HepG2 (cell line): ENCODE results near the gene AUP1. TPM values are rescaled to one million over a fixed set of nuclear protein-coding genes. Genes with fewer than 3 reads are reported as not detected.

Source experiments
- ARNT ChIP-seq: fragments of 450-650 bp; IDR thresholded peaks from 2 replicates; pipeline ENCODE4 v1.6.1; 2017
- ESRRA ChIP-seq: sonication (generic); formaldehyde crosslinking; IDR thresholded peaks from 2 replicates; pipeline ENCODE4 v1.5.1; 2020; ENCODE audit warnings: mild to moderate bottlenecking, low read depth, missing genetic modification reagents
- ETV5 ChIP-seq: IDR thresholded peaks from 2 replicates; pipeline ENCODE4 v1.6.1; 2018; ENCODE audit warnings: missing biosample characterization, missing genetic modification reagents, inconsistent platforms, borderline replicate concordance
- FLYWCH1 ChIP-seq: sonication (generic); formaldehyde crosslinking; IDR thresholded peaks from 2 replicates; pipeline ENCODE4 v1.8.1; 2023; ENCODE audit warnings: mild to moderate bottlenecking, missing genetic modification reagents
- MATR3 ChIP-seq: sonication (generic); formaldehyde crosslinking; IDR thresholded peaks from 2 replicates; pipeline ENCODE4 v1.4.0; 2020; ENCODE audit warnings: missing genetic modification reagents
- MAZ ChIP-seq, 2 experiments: sonication (generic) in 1 of 2; formaldehyde crosslinking in 1 of 2; IDR thresholded peaks; 2 replicates each; pipeline versions ENCODE4 v1.5.0 to v1.6.1; 2012 to 2020; ENCODE audit warnings: low read depth in 2 of 2, mild to moderate bottlenecking in 2 of 2, borderline replicate concordance in 1 of 2, improper control_type of control experiment in 1 of 2, low read length in 1 of 2, missing genetic modification reagents in 1 of 2, moderate library complexity in 1 of 2
- NFYB ChIP-seq: sonication (generic); formaldehyde crosslinking; IDR thresholded peaks from 2 replicates; pipeline ENCODE4 v1.4.0; 2020; ENCODE audit warnings: missing genetic modification reagents
- TAF1 ChIP-seq: sonication (generic); formaldehyde crosslinking; IDR thresholded peaks from 2 replicates; pipeline ENCODE4 v1.4.0; 2020; ENCODE audit warnings: missing genetic modification reagents
- ZNF451 ChIP-seq: sonication (generic); formaldehyde crosslinking; IDR thresholded peaks from 2 replicates; pipeline ENCODE4 v1.5.0; 2020; ENCODE audit warnings: mild to moderate bottlenecking, missing genetic modification reagents
- ZNF510 ChIP-seq: sonication (generic); formaldehyde crosslinking; IDR thresholded peaks from 2 replicates; pipeline ENCODE4 v1.4.0; 2020; ENCODE audit warnings: low read depth, mild to moderate bottlenecking, missing genetic modification reagents
- ZNF562 ChIP-seq: sonication (generic); formaldehyde crosslinking; IDR thresholded peaks from 2 replicates; pipeline ENCODE4 v1.8.0; 2022; ENCODE audit warnings: missing genetic modification reagents, borderline replicate concordance
- ZNF605 ChIP-seq: sonication (generic); formaldehyde crosslinking; IDR thresholded peaks from 2 replicates; pipeline ENCODE4 v1.8.0; 2022; ENCODE audit warnings: mild to moderate bottlenecking, missing genetic modification reagents
- ZNF737 ChIP-seq: sonication (generic); formaldehyde crosslinking; IDR thresholded peaks from 2 replicates; pipeline ENCODE4 v1.5.0; 2020; ENCODE audit warnings: missing genetic modification reagents, mild to moderate bottlenecking, borderline replicate concordance
- ZNF768 ChIP-seq: sonication (generic); formaldehyde crosslinking; IDR thresholded peaks from 2 replicates; pipeline ENCODE4 v1.4.0; 2020; ENCODE audit warnings: missing genetic modification reagents
- ZNF773 ChIP-seq: sonication (generic); formaldehyde crosslinking; IDR thresholded peaks from 2 replicates; pipeline ENCODE4 v1.4.0; 2020; ENCODE audit warnings: missing genetic modification reagents, borderline replicate concordance
- ZNF878 ChIP-seq: sonication (generic); formaldehyde crosslinking; IDR thresholded peaks from 2 replicates; pipeline ENCODE4 v1.8.1; 2023; ENCODE audit warnings: mild to moderate bottlenecking, missing genetic modification reagents, moderate library complexity
- polyA plus RNA-seq, 8 experiments: library from polyadenylated mRNA; depleted of rRNA in 3 of 8; stranded (reverse) in 7 of 8; unstranded in 1 of 8; fragments of >200 nt; fragmentation: Illumina TruSeq in 4 of 8; extraction: Trizol in 4 of 8; gene quantifications; 2 replicates each; pipeline versions ENCODE4 v1.2.1 to v1.2.3, GENCODE V29; 2011 to 2016; ENCODE audit warnings: low read depth in 4 of 8, missing spikeins in 1 of 8, mixed read lengths in 1 of 8; ENCODE audit not compliant: insufficient read depth in 1 of 8
- total RNA-seq, 5 experiments: library from RNA; depleted of rRNA; stranded (reverse); fragments of >200 nt; fragmentation: Illumina TruSeq; extraction: Trizol; gene quantifications; 2 replicates each; pipeline ENCODE4 v1.2.3, GENCODE V29; 2016; ENCODE audit warnings: low read depth in 1 of 5
- TF ChIP-seq, protein P1 (sequence below): IDR thresholded peaks from 2 replicates; pipeline ENCODE4 v1.6.1; 2016; ENCODE audit warnings: mild to moderate bottlenecking
- TF ChIP-seq, protein P2 (sequence below): sonication (generic); formaldehyde crosslinking; IDR thresholded peaks from 2 replicates; pipeline ENCODE4 v1.4.0; 2020; ENCODE audit warnings: mild to moderate bottlenecking, missing genetic modification reagents
- TF ChIP-seq, protein P3 (sequence below): sonication (generic); formaldehyde crosslinking; IDR thresholded peaks from 2 replicates; pipeline ENCODE4 v1.5.0; 2020; ENCODE audit warnings: missing genetic modification reagents
- TF ChIP-seq, protein P4 (sequence below): sonication (generic); formaldehyde crosslinking; IDR thresholded peaks from 2 replicates; pipeline ENCODE4 v1.4.0; 2020; ENCODE audit warnings: missing genetic modification reagents

Gene AUP1
- total and polyA plus RNA-seq, 2 of the 13 experiments (the other 11 are each of a cell fraction or from before 2014, with no cell fraction given) = 174 to 267 TPM

DNA sequence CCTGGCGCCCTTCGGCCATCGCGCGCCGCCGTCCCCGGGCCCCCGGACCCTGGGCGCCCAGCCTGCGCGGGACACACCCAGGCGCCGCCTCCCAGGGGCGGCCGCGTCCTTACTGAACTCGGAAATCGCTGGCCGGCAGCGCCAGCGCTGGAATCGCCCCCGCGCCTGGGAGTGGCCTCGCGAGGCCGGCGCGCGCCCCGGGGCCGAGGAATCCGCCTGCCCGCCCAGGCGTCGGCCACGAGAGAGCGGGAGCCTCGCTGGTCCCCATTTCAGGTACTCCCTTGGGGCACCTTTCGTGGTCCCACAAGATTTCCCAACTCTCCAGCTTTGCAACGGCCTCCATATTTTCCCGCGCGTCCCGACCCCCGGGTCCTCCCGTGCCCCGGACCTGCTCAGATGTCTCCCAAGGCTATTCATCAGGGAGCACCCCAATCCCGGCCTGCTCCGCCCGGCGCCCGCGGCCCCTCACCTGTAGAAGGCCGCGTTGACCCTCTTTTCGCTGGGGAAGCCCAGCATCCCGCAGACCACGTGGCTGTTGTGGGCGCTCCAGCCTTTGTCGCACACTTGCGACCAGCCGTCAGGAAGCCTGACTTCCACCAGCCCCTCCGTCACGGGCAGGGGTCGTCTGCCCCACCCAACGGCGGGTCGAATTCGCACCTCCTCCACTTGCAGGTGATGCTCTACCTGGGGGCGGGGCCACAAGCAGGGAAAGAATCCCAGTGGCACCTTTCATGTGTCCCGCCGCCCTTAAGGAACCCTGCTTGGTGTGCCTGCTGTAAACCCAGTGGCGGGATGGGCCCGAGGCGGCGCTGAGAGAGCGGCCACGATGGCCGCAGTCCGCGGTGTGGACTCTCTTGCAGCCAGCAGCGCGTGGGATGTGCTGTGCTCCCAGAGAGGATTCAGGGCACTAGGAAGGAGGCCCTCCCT is 19.7 kb upstream of the AUP1 start (continued):
- TF ChIP-seq ZNF562 (CRISPR knock-in tag) (no peak), FLYWCH1 (CRISPR knock-in tag) (no peak; the same call in 1 of the 2 replicates), ARNT (no peak), ETV5 (CRISPR knock-in tag) (peak; percentile 30; the same call in 1 of the 2 replicates), ZNF605 (CRISPR knock-in tag) (0 out of 2 replicates have a peak, but pooled peaks have one; percentile 31), ZNF878 (CRISPR knock-in tag) (no peak; the same call in 1 of the 2 replicates), NFYB (CRISPR knock-in tag) (0 out of 2 replicates have a peak, but pooled peaks have one; percentile 10), ZNF773 (CRISPR knock-in tag) (0 out of 2 replicates have a peak, but pooled peaks have one; percentile 20), ESRRA (CRISPR knock-in tag) (0 out of 2 replicates have a peak, but pooled peaks have one; percentile 18), MATR3 (CRISPR knock-in tag) (no peak), TAF1 (CRISPR knock-in tag) (no peak; the same call in 1 of the 2 replicates), ZNF451 (CRISPR knock-in tag) (no peak), ZNF768 (peak; percentile 66; the same call in 1 of the 2 replicates), ZNF510 (CRISPR knock-in tag) (no peak), MAZ (IDR thresholded peaks at IDR 0.05; ENCODE audit: borderline replicate concordance, low read depth, low read length) (no peak), MAZ (CRISPR knock-in tag; IDR thresholded peaks at IDR 0.05; ENCODE audit: low read depth) (peak; percentile 76), ZNF737 (CRISPR knock-in tag) (no peak)
- TF ChIP-seq, protein P1, sequence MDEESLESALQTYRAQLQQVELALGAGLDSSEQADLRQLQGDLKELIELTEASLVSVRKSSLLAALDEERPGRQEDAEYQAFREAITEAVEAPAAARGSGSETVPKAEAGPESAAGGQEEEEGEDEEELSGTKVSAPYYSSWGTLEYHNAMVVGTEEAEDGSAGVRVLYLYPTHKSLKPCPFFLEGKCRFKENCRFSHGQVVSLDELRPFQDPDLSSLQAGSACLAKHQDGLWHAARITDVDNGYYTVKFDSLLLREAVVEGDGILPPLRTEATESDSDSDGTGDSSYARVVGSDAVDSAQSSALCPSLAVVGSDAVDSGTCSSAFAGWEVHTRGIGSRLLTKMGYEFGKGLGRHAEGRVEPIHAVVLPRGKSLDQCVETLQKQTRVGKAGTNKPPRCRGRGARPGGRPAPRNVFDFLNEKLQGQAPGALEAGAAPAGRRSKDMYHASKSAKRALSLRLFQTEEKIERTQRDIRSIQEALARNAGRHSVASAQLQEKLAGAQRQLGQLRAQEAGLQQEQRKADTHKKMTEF (CRISPR knock-in tag) = 0 out of 2 replicates have a peak, but pooled peaks have one; percentile 20
- TF ChIP-seq, protein P2, sequence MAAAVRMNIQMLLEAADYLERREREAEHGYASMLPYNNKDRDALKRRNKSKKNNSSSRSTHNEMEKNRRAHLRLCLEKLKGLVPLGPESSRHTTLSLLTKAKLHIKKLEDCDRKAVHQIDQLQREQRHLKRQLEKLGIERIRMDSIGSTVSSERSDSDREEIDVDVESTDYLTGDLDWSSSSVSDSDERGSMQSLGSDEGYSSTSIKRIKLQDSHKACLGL (CRISPR knock-in tag) = no peak
- TF ChIP-seq, protein P3, sequence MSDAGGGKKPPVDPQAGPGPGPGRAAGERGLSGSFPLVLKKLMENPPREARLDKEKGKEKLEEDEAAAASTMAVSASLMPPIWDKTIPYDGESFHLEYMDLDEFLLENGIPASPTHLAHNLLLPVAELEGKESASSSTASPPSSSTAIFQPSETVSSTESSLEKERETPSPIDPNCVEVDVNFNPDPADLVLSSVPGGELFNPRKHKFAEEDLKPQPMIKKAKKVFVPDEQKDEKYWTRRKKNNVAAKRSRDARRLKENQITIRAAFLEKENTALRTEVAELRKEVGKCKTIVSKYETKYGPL (CRISPR knock-in tag) = no peak
- TF ChIP-seq, protein P4, sequence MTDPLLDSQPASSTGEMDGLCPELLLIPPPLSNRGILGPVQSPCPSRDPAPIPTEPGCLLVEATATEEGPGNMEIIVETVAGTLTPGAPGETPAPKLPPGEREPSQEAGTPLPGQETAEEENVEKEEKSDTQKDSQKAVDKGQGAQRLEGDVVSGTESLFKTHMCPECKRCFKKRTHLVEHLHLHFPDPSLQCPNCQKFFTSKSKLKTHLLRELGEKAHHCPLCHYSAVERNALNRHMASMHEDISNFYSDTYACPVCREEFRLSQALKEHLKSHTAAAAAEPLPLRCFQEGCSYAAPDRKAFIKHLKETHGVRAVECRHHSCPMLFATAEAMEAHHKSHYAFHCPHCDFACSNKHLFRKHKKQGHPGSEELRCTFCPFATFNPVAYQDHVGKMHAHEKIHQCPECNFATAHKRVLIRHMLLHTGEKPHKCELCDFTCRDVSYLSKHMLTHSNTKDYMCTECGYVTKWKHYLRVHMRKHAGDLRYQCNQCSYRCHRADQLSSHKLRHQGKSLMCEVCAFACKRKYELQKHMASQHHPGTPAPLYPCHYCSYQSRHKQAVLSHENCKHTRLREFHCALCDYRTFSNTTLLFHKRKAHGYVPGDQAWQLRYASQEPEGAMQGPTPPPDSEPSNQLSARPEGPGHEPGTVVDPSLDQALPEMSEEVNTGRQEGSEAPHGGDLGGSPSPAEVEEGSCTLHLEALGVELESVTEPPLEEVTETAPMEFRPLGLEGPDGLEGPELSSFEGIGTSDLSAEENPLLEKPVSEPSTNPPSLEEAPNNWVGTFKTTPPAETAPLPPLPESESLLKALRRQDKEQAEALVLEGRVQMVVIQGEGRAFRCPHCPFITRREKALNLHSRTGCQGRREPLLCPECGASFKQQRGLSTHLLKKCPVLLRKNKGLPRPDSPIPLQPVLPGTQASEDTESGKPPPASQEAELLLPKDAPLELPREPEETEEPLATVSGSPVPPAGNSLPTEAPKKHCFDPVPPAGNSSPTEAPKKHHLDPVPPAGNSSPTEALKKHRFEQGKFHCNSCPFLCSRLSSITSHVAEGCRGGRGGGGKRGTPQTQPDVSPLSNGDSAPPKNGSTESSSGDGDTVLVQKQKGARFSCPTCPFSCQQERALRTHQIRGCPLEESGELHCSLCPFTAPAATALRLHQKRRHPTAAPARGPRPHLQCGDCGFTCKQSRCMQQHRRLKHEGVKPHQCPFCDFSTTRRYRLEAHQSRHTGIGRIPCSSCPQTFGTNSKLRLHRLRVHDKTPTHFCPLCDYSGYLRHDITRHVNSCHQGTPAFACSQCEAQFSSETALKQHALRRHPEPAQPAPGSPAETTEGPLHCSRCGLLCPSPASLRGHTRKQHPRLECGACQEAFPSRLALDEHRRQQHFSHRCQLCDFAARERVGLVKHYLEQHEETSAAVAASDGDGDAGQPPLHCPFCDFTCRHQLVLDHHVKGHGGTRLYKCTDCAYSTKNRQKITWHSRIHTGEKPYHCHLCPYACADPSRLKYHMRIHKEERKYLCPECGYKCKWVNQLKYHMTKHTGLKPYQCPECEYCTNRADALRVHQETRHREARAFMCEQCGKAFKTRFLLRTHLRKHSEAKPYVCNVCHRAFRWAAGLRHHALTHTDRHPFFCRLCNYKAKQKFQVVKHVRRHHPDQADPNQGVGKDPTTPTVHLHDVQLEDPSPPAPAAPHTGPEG = peak; percentile 60; the same call in 1 of the 2 replicates
